IMR-90 (cell line): ENCODE measurements around the gene RP2.

ENCODE experiments used
- CEBPB ChIP-seq: IDR thresholded peaks from 2 replicates; pipeline ENCODE4 v1.6.1; 2012; ENCODE audit warnings: low read depth, low read length, improper control_type of control experiment
- CHD1 ChIP-seq: IDR thresholded peaks from 2 replicates; pipeline ENCODE4 v1.6.1; 2012; ENCODE audit warnings: low read depth, low read length, improper control_type of control experiment
- CTCF ChIP-seq: conservative IDR thresholded peaks from 2 replicates; pipeline ENCODE4 v1.5.1; 2012; ENCODE audit warnings: mild to moderate bottlenecking, low read depth, low read length, improper control_type of control experiment
- ELK1 ChIP-seq: fragments of 150-350 bp; IDR thresholded peaks from 2 replicates; pipeline ENCODE4 v1.6.1; 2016; ENCODE audit warnings: low read depth, mild to moderate bottlenecking, low read length, moderate library complexity, borderline replicate concordance
- FOS ChIP-seq: fragments of 150-350 bp; IDR thresholded peaks from 2 replicates; pipeline ENCODE4 v1.6.1; 2016; ENCODE audit warnings: low read depth, low read length
- MAFK ChIP-seq: IDR thresholded peaks from 2 replicates; pipeline ENCODE4 v1.6.1; 2012; ENCODE audit warnings: low read depth, low read length, improper control_type of control experiment
- MXI1 ChIP-seq: IDR thresholded peaks from 2 replicates; pipeline ENCODE4 v1.6.1; 2012; ENCODE audit warnings: low read depth, mild to moderate bottlenecking, low read length, moderate library complexity, borderline replicate concordance
- POLR2A ChIP-seq: IDR thresholded peaks from 2 replicates; pipeline ENCODE4 v1.6.1; 2012; ENCODE audit warnings: mild to moderate bottlenecking, low read depth, low read length
- RAD21 ChIP-seq: IDR thresholded peaks from 2 replicates; pipeline ENCODE4 v1.6.1; 2012; ENCODE audit warnings: low read length, improper control_type of control experiment
- RCOR1 ChIP-seq: IDR thresholded peaks from 2 replicates; pipeline ENCODE4 v1.6.1; 2012; ENCODE audit warnings: mild to moderate bottlenecking, low read length, improper control_type of control experiment; ENCODE audit not compliant: insufficient replicate concordance
- RFX5 ChIP-seq: IDR thresholded peaks from 2 replicates; pipeline ENCODE4 v1.8.0; 2012; ENCODE audit warnings: low read depth, mild to moderate bottlenecking, low read length, moderate library complexity
- SMC3 ChIP-seq: fragments of 150-350 bp; IDR thresholded peaks from 2 replicates; pipeline ENCODE4 v1.6.1; 2016; ENCODE audit warnings: low read depth, mild to moderate bottlenecking, antibody characterized with exemption, low read length, moderate library complexity
- USF2 ChIP-seq: fragments of 150-350 bp; IDR thresholded peaks from 2 replicates; pipeline ENCODE4 v1.6.1; 2017; ENCODE audit warnings: mild to moderate bottlenecking, antibody characterized with exemption, low read length, low read depth

- TF ChIP-seq CTCF (no peak), MAFK (no peak), POLR2A (no peak), USF2 (no peak), RAD21 (no peak), FOS (no peak), MXI1 (no peak), RCOR1 (no peak), RFX5 (no peak), CHD1 (no peak), ELK1 (no peak), CEBPB (no peak), SMC3 (no peak)
Observed at GRCh38 chrX:46912098-46912602, 75.3 kb downstream of the RP2 start, which contains the start of gene JADE3.
